ENCODE results near the gene AFF3.

DNA sequence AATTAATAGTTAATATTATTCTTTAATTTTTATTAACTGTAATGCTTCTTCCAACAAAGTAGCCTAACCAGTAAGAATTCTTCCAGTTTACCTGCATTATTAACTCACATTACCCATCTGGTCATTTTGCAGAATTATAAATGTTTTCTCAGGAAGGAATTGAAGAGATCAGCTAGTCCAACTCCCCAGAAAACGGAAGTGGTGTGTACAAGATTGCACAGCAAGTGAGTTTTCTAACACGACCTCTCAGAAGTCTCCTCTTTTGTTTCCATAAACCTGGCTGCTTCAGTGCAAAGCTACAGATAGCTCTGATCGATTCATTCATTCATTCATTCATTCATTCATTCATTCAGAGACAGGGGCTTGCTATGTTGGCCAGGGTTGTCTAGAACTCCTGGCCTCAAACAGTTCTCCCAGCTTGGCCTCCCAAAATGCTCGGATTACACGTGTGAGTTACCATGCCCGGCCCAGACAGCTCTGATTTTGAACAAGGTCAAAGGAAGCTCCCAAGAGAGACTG, 523.8 kb downstream of the AFF3 start:
- TF ChIP-seq POLR2A (IDR thresholded peaks at IDR 0.05), result no peak
- TF ChIP-seq, protein P1, sequence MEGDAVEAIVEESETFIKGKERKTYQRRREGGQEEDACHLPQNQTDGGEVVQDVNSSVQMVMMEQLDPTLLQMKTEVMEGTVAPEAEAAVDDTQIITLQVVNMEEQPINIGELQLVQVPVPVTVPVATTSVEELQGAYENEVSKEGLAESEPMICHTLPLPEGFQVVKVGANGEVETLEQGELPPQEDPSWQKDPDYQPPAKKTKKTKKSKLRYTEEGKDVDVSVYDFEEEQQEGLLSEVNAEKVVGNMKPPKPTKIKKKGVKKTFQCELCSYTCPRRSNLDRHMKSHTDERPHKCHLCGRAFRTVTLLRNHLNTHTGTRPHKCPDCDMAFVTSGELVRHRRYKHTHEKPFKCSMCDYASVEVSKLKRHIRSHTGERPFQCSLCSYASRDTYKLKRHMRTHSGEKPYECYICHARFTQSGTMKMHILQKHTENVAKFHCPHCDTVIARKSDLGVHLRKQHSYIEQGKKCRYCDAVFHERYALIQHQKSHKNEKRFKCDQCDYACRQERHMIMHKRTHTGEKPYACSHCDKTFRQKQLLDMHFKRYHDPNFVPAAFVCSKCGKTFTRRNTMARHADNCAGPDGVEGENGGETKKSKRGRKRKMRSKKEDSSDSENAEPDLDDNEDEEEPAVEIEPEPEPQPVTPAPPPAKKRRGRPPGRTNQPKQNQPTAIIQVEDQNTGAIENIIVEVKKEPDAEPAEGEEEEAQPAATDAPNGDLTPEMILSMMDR (IDR thresholded peaks at IDR 0.05), result no peak

Measured in right lobe of liver (tissue), 4 donors.